GM18951 (cell line): ENCODE data around the gene RRAD.

Experiments used
- POLR2A ChIP-seq: IDR thresholded peaks from 4 replicates; pipeline ENCODE4 v1.6.1; 2011; ENCODE audit warnings: mild to moderate bottlenecking; ENCODE audit not compliant: insufficient read length, insufficient read depth; ENCODE audit errors: extremely low read depth
- in situ Hi-C: fragments of 300-500 bp; cut with MboI; formaldehyde crosslinking; loops from one replicate; pipeline ENCODE4 v1.12.0; 2022; ENCODE audit warnings: low sequenced_read_pairs, mixed read lengths, inconsistent platforms; ENCODE audit not compliant: unreplicated experiment

Gene RRAD

DNA sequence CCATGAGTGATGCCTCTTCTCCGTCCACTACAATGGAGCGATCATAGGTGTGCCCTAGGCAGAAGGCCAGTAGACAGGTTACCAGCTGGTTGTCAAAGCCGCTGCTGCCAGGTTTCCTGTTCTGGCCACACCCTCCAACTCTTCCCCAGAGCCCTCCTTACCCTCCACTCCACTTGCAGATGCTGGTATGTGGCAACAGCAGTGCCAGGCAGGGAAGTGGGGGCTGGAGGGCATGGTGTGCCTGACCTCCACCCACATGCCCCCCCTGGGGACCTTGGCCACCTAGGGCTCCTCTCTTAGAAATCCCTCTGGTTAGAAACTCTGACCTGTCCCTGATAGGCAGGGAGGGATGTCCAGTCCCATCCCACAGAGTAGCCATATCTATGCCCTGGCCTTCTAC, 1.5 kb downstream of the RRAD start:
- no peak for TF ChIP-seq POLR2A
- in situ Hi-C loops = no loop called here

DNA sequence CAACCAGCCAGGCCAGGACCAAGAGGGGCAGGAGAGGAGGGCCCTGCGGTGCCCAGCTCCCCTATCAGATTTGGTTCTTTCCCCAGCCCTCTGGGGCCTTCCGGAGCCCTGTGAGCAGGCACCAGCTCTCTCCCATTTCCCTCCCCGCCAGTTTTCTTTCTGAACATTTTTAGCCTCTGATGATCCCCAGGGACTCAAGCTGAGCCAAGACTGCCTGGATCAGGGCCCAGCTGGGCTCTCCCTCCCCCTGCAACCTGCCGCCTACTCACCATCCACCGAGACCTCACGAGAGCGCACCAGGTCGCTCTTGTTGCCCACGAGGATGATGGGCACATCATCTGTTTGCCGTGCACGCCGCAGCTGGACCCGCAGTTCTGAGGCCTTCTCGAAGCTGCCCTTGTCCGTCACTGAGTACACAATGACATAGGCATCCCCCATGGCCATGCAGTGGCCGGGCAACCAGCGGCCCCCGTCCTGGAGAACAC, 2.0 kb downstream of the RRAD start:
- in situ Hi-C loops = no loop called here
- TF ChIP-seq POLR2A = no peak

DNA sequence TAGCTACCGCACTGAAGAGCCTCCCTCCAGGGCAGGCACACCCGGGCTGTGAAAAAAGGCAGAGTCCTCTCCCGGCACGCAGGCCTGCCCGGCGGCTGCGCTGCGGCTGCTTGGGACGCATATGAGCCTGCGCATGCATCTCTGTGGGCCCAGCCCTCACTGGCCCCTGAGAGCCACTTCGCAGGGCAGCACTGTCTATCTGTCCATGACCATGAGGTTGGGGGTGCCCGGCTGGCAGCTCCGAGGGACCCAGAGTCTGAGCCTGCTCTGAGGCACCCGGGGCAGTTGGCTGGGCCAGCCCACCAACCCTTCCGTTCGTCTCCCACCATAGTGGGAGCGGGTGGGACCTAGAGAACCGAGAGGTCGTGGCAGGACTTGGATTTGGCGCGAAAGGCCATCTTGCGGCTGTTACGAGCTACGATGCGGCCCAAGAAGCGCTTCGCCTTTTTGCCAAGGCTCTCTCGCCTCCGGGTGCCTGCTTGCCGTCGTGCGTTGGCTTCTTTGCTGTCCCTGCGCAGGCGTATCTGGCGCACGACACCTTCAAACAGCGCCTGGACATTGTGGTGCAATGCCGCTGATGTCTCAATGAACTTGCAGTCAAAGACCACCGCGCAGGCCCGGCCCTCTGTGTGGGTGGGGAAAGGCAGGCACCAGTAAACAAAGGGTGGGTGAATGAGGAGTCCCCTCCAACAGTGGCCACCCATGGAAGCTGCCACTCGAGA, 3.4 kb downstream of the RRAD start:
- in situ Hi-C loops = no loop called here
- no peak for TF ChIP-seq POLR2A

- no peak for TF ChIP-seq POLR2A
- in situ Hi-C loops = no loop called here
These were observed 4.2 kb downstream of the RRAD start for GRCh38 chr16:66920924-66921680.

GRCh38 chr16:66920299-66920590, 5.1 kb downstream of the RRAD start:
- TF ChIP-seq POLR2A = no peak
- in situ Hi-C loops = no loop called here

GRCh38 chr16:66919569-66920298, 5.6 kb downstream of the RRAD start:
- TF ChIP-seq POLR2A = no peak
- in situ Hi-C loops = no loop called here

DNA sequence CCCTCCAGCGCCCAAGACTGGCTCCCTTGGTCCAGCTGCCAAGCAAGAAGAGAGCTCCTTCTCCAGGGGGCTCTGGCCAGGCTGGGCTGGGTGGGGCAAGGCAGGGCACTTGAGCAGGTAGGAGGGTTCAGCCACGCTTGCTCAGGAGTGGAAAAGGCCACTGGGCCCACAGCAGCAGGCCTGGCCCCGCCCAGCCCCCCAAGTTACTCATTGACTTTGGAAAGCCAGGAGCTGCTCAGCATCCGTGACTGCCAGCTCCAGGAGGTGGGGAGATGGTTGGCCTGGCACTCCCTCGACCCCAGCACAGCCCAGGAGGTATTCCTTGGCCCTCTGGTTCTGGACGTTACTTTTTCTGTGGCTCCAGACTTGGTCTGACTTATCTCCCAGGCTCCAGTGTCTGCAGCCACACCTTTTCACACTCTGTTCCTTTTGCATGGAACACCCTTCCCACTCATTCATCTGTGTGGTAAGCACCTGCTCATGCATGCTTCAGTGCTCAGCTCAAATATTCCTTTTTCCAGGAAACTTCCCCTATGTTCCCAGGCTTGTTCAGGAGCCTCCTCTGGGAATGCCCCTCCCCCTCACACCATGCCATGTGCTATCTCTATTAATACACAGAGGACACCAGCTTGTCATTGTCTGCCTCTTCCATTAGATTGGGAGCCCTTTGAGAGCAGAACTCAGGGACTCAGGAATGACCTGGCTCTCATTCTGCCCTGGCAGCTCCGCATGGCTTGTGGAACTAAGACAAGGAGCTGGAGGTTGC, 6.3 kb downstream of the RRAD start, which contains the start of gene CDH16:
CDH16 (minus strand) TSS at position 83 of the 766 bp plus-strand sequence. CDS start 820 bp downstream, outside the sequence.
- in situ Hi-C loops = no loop called here
- no peak for TF ChIP-seq POLR2A

- TF ChIP-seq POLR2A = no peak
- in situ Hi-C loops = no loop called here
These were observed 7.0 kb downstream of the RRAD start for GRCh38 chr16:66918355-66918754.

DNA sequence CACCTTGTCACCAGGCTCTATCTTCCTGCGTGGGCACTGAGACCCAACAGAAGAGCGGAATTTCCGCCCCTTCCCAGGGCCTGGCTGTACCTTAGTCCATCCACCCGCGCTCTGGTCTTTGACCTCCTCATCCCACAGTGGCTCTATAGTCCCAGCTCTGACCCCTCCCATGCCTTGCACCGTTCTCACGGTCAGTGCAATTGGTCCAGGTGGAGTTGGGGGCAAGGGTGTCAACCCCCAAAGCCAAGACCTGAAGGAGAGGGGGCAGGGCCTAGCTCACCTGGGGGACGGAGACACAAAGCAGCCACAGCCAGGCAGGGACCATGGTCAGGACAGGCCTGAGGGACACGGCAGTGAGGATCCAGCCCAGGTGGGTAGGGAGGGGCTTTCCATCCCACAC, 7.6 kb downstream of the RRAD start:
- no peak for TF ChIP-seq POLR2A

GRCh38 chr16:66916518-66916917, 8.8 kb downstream of the RRAD start:
- no peak for TF ChIP-seq POLR2A
- in situ Hi-C loops = no loop called here

More for the DNA sequence above, 7.6 kb downstream of the RRAD start:
- in situ Hi-C loops = no loop called here

DNA sequence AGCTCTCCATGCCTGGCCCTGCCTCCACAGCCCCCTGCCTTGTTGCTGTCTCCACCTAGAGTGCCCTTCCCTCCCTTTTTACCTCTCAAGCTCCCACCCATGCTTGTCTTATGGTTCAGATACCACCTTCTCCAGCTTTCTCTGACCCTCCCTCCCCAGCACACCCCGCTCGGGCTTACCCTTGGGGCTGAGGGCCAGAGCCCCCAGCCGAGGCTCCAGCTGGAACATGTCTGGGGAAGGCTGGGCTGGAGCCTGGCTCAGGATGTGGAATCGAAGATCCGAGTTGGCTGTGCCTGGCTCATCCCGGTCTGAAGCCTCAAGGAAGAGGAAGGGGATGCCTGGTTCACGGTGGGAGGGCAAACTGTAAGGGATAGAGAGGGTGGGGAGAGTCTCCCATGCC, 10.3 kb downstream of the RRAD start:
- in situ Hi-C loops = no loop called here
- TF ChIP-seq POLR2A = no peak

GRCh38 chr16:66914541-66914940, 10.8 kb downstream of the RRAD start:
- no peak for TF ChIP-seq POLR2A
- in situ Hi-C loops = no loop called here

- TF ChIP-seq POLR2A = no peak
- in situ Hi-C loops = no loop called here
These were observed 11.6 kb downstream of the RRAD start for GRCh38 chr16:66913711-66914110.
